Measurements from ENCODE around the gene BANP. TPM values are rescaled to one million over a fixed set of nuclear protein-coding genes. Genes with fewer than 3 reads are reported as not detected.
"Not testable (repeated sequence)": the region's sequence is repeated elsewhere in the genome, so short reads cannot be mapped to it uniquely, and the experiment has no call there.

BANP gene
- total RNA-seq, 2 donors from 2014 or later = 46.4 to 85.9 TPM

GRCh38 chr16:87998992-87999391, 47.8 kb downstream of the BANP start:
- H3K9me3 Mint-ChIP-seq; ATAC-seq (replicated peaks); H3K27ac Mint-ChIP-seq; H3K4me3 Mint-ChIP-seq; H3K4me1 Mint-ChIP-seq; H3K27me3 Mint-ChIP-seq: not testable (repeated sequence)
- H3K36me3 Mint-ChIP-seq (ENCODE audit: low read depth) = peaks cover 37% of the 10 kb centered on the region

- no peak overlapping the region for H3K4me3 Mint-ChIP-seq
- H3K36me3 Mint-ChIP-seq (ENCODE audit: low read depth) = peaks cover 60% of the 10 kb centered on the region
- peaks cover 5% of the 10 kb centered on the region for H3K4me1 Mint-ChIP-seq
- peak overlapping the region; percentile 37 for H3K27ac Mint-ChIP-seq
- ATAC-seq (replicated peaks) = no peak
- H3K27me3 Mint-ChIP-seq = no peaks in the 10 kb centered on the region
- H3K9me3 Mint-ChIP-seq = no peaks in the 10 kb centered on the region
Observed at GRCh38 chr16:88002211-88002610, 51.0 kb downstream of the BANP start.

- Mint-ChIP-seq H3K4me3 (no peak overlapping the region), H3K9me3 (no peaks in the 10 kb centered on the region), H3K27ac (no peak overlapping the region), H3K36me3 (ENCODE audit: low read depth) (peaks cover 65% of the 10 kb centered on the region), H3K4me1 (peaks cover 5% of the 10 kb centered on the region), H3K27me3 (no peaks in the 10 kb centered on the region)
- no peak for ATAC-seq (replicated peaks)
Observed at GRCh38 chr16:88002749-88003148, 51.5 kb downstream of the BANP start.

GRCh38 chr16:88003316-88003715, 52.1 kb downstream of the BANP start:
- Mint-ChIP-seq H3K4me1 (peaks cover 5% of the 10 kb centered on the region), H3K27ac (no peak overlapping the region), H3K27me3 (no peaks in the 10 kb centered on the region), H3K36me3 (ENCODE audit: low read depth) (peaks cover 67% of the 10 kb centered on the region), H3K4me3 (no peak overlapping the region), H3K9me3 (no peaks in the 10 kb centered on the region)
- ATAC-seq (replicated peaks) = no peak

- Mint-ChIP-seq H3K36me3 (ENCODE audit: low read depth) (peaks cover 71% of the 10 kb centered on the region), H3K9me3 (no peaks in the 10 kb centered on the region), H3K27me3 (no peaks in the 10 kb centered on the region), H3K4me3 (no peak overlapping the region), H3K27ac (no peak overlapping the region), H3K4me1 (peaks cover 5% of the 10 kb centered on the region)
- ATAC-seq (replicated peaks) = no peak
Observed at GRCh38 chr16:88003736-88004135, 52.5 kb downstream of the BANP start.

- no peak for ATAC-seq (replicated peaks)
- Mint-ChIP-seq H3K4me3 (no peak overlapping the region), H3K4me1 (peaks cover 5% of the 10 kb centered on the region), H3K27ac (no peak overlapping the region), H3K36me3 (ENCODE audit: low read depth) (peaks cover 77% of the 10 kb centered on the region), H3K9me3 (no peaks in the 10 kb centered on the region), H3K27me3 (no peaks in the 10 kb centered on the region)
Observed at GRCh38 chr16:88004391-88004790, 53.2 kb downstream of the BANP start.

GRCh38 chr16:88005181-88005581, 53.9 kb downstream of the BANP start:
- ATAC-seq (replicated peaks) = peak; percentile 21
- Mint-ChIP-seq H3K27me3 (no peaks in the 10 kb centered on the region), H3K4me1 (peaks cover 9% of the 10 kb centered on the region), H3K36me3 (ENCODE audit: low read depth) (peaks cover 85% of the 10 kb centered on the region), H3K27ac (no peak overlapping the region), H3K4me3 (no peak overlapping the region), H3K9me3 (no peaks in the 10 kb centered on the region)

GRCh38 chr16:88005968-88006367, 54.7 kb downstream of the BANP start:
- Mint-ChIP-seq H3K4me3 (no peak overlapping the region), H3K27me3 (no peaks in the 10 kb centered on the region), H3K9me3 (no peaks in the 10 kb centered on the region), H3K4me1 (peaks cover 9% of the 10 kb centered on the region), H3K27ac (no peak overlapping the region), H3K36me3 (ENCODE audit: low read depth) (peaks cover 92% of the 10 kb centered on the region)
- ATAC-seq (replicated peaks) = no peak

- no peak overlapping the region for H3K27ac Mint-ChIP-seq
- no peaks in the 10 kb centered on the region for H3K9me3 Mint-ChIP-seq
- no peaks in the 10 kb centered on the region for H3K27me3 Mint-ChIP-seq
- no peak for ATAC-seq (replicated peaks)
- peaks cover 92% of the 10 kb centered on the region for H3K36me3 Mint-ChIP-seq (ENCODE audit: low read depth)
- peaks cover 9% of the 10 kb centered on the region for H3K4me1 Mint-ChIP-seq
- H3K4me3 Mint-ChIP-seq = no peak overlapping the region
Observed at GRCh38 chr16:88007321-88007731, 56.1 kb downstream of the BANP start.

GRCh38 chr16:88008840-88009239, 57.6 kb downstream of the BANP start:
- peaks cover 95% of the 10 kb centered on the region for H3K36me3 Mint-ChIP-seq (ENCODE audit: low read depth)
- no peak overlapping the region for H3K4me3 Mint-ChIP-seq
- H3K9me3 Mint-ChIP-seq = no peaks in the 10 kb centered on the region
- H3K27ac Mint-ChIP-seq = no peak overlapping the region
- H3K4me1 Mint-ChIP-seq = peaks cover 9% of the 10 kb centered on the region
- ATAC-seq (replicated peaks) = no peak
- no peaks in the 10 kb centered on the region for H3K27me3 Mint-ChIP-seq

GRCh38 chr16:88009563-88010342, 58.5 kb downstream of the BANP start:
- peak; percentile 34 for ATAC-seq (replicated peaks)
- H3K27ac Mint-ChIP-seq = peak overlapping the region; percentile 47
- H3K9me3 Mint-ChIP-seq = no peaks in the 10 kb centered on the region
- peaks cover 4% of the 10 kb centered on the region for H3K4me1 Mint-ChIP-seq
- no peaks in the 10 kb centered on the region for H3K27me3 Mint-ChIP-seq
- no peak overlapping the region for H3K4me3 Mint-ChIP-seq
- peaks cover 87% of the 10 kb centered on the region for H3K36me3 Mint-ChIP-seq (ENCODE audit: low read depth)

GRCh38 chr16:88010343-88010967, 59.2 kb downstream of the BANP start:
- Mint-ChIP-seq H3K27ac (no peak overlapping the region), H3K36me3 (ENCODE audit: low read depth) (peaks cover 83% of the 10 kb centered on the region), H3K9me3 (no peaks in the 10 kb centered on the region), H3K27me3 (no peaks in the 10 kb centered on the region), H3K4me3 (no peak overlapping the region), H3K4me1 (peaks cover 4% of the 10 kb centered on the region)
- ATAC-seq (replicated peaks) = no peak

GRCh38 chr16:88010968-88011483, 59.8 kb downstream of the BANP start:
- no peaks in the 10 kb centered on the region for H3K9me3 Mint-ChIP-seq
- H3K4me1 Mint-ChIP-seq = peaks cover 4% of the 10 kb centered on the region
- peaks cover 77% of the 10 kb centered on the region for H3K36me3 Mint-ChIP-seq (ENCODE audit: low read depth)
- ATAC-seq (replicated peaks) = no peak
- H3K27me3 Mint-ChIP-seq = no peaks in the 10 kb centered on the region
- H3K27ac Mint-ChIP-seq = no peak overlapping the region
- no peak overlapping the region for H3K4me3 Mint-ChIP-seq

- Mint-ChIP-seq H3K9me3 (no peaks in the 10 kb centered on the region), H3K4me1 (peaks cover 4% of the 10 kb centered on the region), H3K27me3 (no peaks in the 10 kb centered on the region), H3K4me3 (no peak overlapping the region), H3K27ac (no peak overlapping the region), H3K36me3 (ENCODE audit: low read depth) (peaks cover 75% of the 10 kb centered on the region)
- ATAC-seq (replicated peaks) = no peak
Observed at GRCh38 chr16:88012360-88012759, 61.1 kb downstream of the BANP start.

GRCh38 chr16:88013091-88013609, 61.9 kb downstream of the BANP start:
- Mint-ChIP-seq H3K4me1 (peaks cover 4% of the 10 kb centered on the region), H3K27me3 (no peaks in the 10 kb centered on the region), H3K4me3 (no peak overlapping the region), H3K9me3 (no peaks in the 10 kb centered on the region), H3K27ac (no peak overlapping the region), H3K36me3 (ENCODE audit: low read depth) (peaks cover 73% of the 10 kb centered on the region)
- no peak for ATAC-seq (replicated peaks)

Data from activated T-helper 17 cell treated with anti-CD3 and anti-CD28 coated beads, Interleukin-2, amount 50 U/mL, for 72 hours (primary cell).